ENCODE data around the gene TCEANC2. TPM values are rescaled to one million over a fixed set of nuclear protein-coding genes. Genes with fewer than 3 reads are reported as not detected.
"Not testable (repeated sequence)": the region's sequence is repeated elsewhere in the genome, so short reads cannot be mapped to it uniquely, and the experiment has no call there.

TCEANC2 gene
- total RNA-seq, 4 donors from 2014 or later, result 2.6 to 9.5 (median 7.0) TPM

DNA sequence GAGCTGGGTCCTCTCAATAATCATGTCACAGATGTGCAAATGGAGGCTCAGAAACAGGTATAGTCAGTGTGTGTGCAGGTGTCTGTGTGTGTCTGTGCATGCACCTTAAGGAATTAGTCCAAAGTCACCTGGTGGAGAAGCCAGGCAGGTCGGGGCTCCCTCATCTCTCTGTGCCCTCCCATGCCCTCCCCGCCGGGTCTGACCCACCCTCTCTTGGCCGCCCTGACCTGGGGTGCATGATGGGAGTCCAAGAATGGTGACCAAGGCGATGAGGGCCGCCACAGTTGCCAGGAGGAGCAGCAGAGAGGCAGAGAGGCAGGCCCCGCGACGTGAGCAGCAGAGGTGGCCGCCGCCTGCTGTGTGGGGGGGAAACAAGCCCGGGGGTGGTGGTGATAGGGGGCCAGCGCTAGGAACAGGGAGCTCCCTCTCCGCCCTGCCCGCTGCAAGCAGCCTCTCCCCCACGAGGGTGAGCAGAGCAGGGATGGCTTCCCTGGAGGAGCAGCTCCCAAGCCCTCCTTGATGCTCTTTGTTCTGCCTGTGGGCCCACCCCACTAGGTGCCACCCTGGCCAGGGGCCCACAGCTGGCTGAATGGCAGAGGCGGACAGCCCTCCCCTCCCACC, 39.3 kb upstream of the TCEANC2 start:
- DNase-seq (no peak), ATAC-seq (no peak)
- Histone ChIP-seq H3K4me3 (no peak overlapping the region), H3K36me3 (no peaks in the 10 kb centered on the region), H3K4me1 (no peaks in the 10 kb centered on the region), H3K27ac (no peak overlapping the region), H3K27me3 (peaks cover 0 to 3% (median 0%) of the 10 kb centered on the region in 3 donors), H3K9me3 (no peaks in the 10 kb centered on the region)
- in situ Hi-C loops (cut with MboI; ENCODE audit: low sequenced_read_pairs in 4 of 4), result no loop called here
- intact Hi-C loops (cut with DNase I; ENCODE audit: low total_unique reads), result no loop called here
- TF ChIP-seq POLR2A (IDR thresholded peaks at IDR 0.05), result no peak
- TF ChIP-seq, protein P1, sequence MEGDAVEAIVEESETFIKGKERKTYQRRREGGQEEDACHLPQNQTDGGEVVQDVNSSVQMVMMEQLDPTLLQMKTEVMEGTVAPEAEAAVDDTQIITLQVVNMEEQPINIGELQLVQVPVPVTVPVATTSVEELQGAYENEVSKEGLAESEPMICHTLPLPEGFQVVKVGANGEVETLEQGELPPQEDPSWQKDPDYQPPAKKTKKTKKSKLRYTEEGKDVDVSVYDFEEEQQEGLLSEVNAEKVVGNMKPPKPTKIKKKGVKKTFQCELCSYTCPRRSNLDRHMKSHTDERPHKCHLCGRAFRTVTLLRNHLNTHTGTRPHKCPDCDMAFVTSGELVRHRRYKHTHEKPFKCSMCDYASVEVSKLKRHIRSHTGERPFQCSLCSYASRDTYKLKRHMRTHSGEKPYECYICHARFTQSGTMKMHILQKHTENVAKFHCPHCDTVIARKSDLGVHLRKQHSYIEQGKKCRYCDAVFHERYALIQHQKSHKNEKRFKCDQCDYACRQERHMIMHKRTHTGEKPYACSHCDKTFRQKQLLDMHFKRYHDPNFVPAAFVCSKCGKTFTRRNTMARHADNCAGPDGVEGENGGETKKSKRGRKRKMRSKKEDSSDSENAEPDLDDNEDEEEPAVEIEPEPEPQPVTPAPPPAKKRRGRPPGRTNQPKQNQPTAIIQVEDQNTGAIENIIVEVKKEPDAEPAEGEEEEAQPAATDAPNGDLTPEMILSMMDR (IDR thresholded peaks at IDR 0.05 in 4 of 5, conservative IDR thresholded peaks at IDR 0.05 in 1 of 5), result no peak

GRCh38 chr1:54016343-54017282, 36.8 kb upstream of the TCEANC2 start:
- Histone ChIP-seq H3K27ac (no peak overlapping the region), H3K4me1 (no peaks in the 10 kb centered on the region), H3K27me3 (peaks cover 0 to 3% (median 0%) of the 10 kb centered on the region in 3 donors), H3K4me3 (no peak overlapping the region), H3K36me3 (no peaks in the 10 kb centered on the region), H3K9me3 (no peaks in the 10 kb centered on the region)
- no peak for ATAC-seq
- intact Hi-C loops (cut with DNase I; ENCODE audit: low total_unique reads) (no loop called here), in situ Hi-C loops (cut with MboI; ENCODE audit: low sequenced_read_pairs in 4 of 4) (no loop called here)
- DNase-seq, result no peak
- TF ChIP-seq, protein P1 (IDR thresholded peaks at IDR 0.05 in 4 of 5, conservative IDR thresholded peaks at IDR 0.05 in 1 of 5), result no peak
- TF ChIP-seq POLR2A (IDR thresholded peaks at IDR 0.05), result no peak

DNA sequence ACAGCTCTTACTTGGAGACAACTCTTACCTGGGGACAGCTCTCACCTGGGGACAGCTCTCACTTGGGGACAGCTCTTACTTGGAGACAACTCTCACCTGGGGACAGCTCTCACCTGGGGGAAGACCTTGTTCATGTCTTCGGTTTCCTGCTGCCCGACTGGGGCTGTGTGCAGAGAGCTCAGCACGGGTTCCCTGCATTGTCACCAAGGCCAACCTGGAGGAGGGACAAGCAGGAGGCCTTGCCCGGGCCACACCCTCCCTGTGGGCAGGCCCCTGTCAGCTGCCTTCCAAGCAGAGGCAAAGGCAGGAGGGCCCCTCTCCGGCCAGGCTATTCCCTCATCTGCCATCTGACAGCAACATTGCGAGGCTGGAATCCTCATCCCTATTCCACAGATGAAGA, 35.4 kb upstream of the TCEANC2 start, which contains the start of gene LDLRAD1:
TSS of gene LDLRAD1 (minus strand) at position 208 of the 400 bp plus-strand sequence. CDS start at position 134, 74 bp downstream.
- no peak within 1 kb of the TSS for H3K4me3 ChIP-seq
- H3K4me1 ChIP-seq, result no peaks in the 10 kb centered on the region
- no peaks in the 10 kb centered on the region for H3K9me3 ChIP-seq
- ATAC-seq (no peak), DNase-seq (no peak)
- no peaks in the 10 kb centered on the region for H3K36me3 ChIP-seq
- no peak for TF ChIP-seq POLR2A (IDR thresholded peaks at IDR 0.05)
- TF ChIP-seq, protein P1 (IDR thresholded peaks at IDR 0.05 in 4 of 5, conservative IDR thresholded peaks at IDR 0.05 in 1 of 5), result no peak
- H3K27me3 ChIP-seq, result peaks cover 0 to 3% (median 0%) of the 10 kb centered on the region in 3 donors
- no peak within 1 kb of the TSS for H3K27ac ChIP-seq
- in situ Hi-C loops (cut with MboI; ENCODE audit: low sequenced_read_pairs in 4 of 4), result no loop called here
- intact Hi-C loops (cut with DNase I; ENCODE audit: low total_unique reads), result no loop called here

DNA sequence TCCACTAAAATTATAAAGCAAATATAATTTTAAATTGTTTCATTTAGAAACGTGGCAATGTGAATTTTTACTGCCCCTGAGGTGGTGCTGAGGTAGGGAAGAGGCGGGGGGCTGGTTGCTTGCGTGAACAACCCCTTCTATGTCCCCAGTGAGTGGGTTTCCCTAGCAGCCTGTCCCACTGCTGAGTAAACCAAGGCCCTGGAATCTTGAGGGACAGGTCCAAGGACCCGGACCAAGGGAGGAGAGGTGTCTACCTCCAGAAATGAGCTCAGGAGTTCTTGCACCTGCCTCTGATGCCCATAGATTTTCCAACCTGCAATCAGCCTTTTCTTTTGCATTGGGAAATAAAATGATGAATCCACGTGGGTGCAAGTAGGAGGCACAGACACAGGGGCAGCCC, 34.8 kb upstream of the TCEANC2 start:
- H3K36me3 ChIP-seq, result no peaks in the 10 kb centered on the region
- DNase-seq (no peak), ATAC-seq (no peak)
- intact Hi-C loops (cut with DNase I; ENCODE audit: low total_unique reads), result no loop called here
- no peak overlapping the region for H3K4me3 ChIP-seq
- TF ChIP-seq POLR2A (IDR thresholded peaks at IDR 0.05), result no peak
- TF ChIP-seq, protein P1 (IDR thresholded peaks at IDR 0.05 in 4 of 5, conservative IDR thresholded peaks at IDR 0.05 in 1 of 5), result no peak
- H3K4me1 ChIP-seq, result no peaks in the 10 kb centered on the region
- H3K27me3 ChIP-seq, result peaks cover 0 to under 1% (median 0%) of the 10 kb centered on the region in 3 donors
- H3K9me3 ChIP-seq, result no peaks in the 10 kb centered on the region
- H3K27ac ChIP-seq, result no peak overlapping the region
- in situ Hi-C loops (cut with MboI; ENCODE audit: low sequenced_read_pairs in 4 of 4), result no loop called here

DNA sequence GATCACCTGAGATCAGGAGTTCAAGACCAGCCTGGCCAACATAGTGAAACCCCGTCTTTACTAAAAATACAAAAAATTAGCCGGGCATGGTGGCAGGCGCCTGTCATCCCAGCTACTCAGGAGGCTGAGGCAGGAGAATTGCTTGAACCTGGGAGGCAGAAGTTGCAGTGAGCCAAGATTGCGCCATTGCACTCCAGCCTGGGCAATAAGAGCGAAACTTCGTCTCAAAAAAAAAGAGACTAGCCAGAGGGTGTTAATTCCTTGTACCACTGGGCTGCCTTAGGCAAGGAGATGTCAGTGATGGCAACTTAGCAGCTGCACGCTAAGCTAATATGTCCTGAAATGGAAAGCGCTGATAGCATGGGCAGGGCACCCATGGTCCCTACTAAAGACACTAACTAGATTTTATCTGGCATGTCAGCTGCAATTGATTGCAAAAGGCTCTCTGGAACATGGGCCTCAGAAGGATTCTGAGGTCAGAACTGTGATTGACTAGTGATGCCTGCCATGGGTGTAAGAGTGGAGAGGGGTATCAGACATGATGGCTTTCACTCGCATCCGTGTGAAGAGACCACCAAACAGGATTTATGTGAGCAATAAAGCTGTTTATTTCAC, 33.7 kb upstream of the TCEANC2 start:
- H3K36me3 ChIP-seq, result not testable (repeated sequence)

More for the DNA sequence above, 33.7 kb upstream of the TCEANC2 start:
- in situ Hi-C loops (cut with MboI; ENCODE audit: low sequenced_read_pairs in 4 of 4); H3K9me3 ChIP-seq; H3K27me3 ChIP-seq; H3K4me3 ChIP-seq; DNase-seq; ATAC-seq; H3K27ac ChIP-seq; intact Hi-C loops (cut with DNase I; ENCODE audit: low total_unique reads); H3K4me1 ChIP-seq: not testable (repeated sequence)
